Measurements from ENCODE around the gene UBTD2. TPM values are rescaled to one million over a fixed set of nuclear protein-coding genes. Genes with fewer than 3 reads are reported as not detected.

Gene UBTD2
- total RNA-seq, 1 experiment from 2014 or later, result 40.0 TPM

GRCh38 chr5:172178991-172179989 is 104.3 kb downstream of the UBTD2 start:
- in situ Hi-C loops (cut with HindIII; ENCODE audit: low sequenced_read_pairs), result no loop called here
- DNase-seq (ENCODE audit: low spot score), result no peak

- in situ Hi-C loops (cut with HindIII; ENCODE audit: low sequenced_read_pairs), result no loop called here
These were observed 105.1 kb downstream of the UBTD2 start for GRCh38 chr5:172178301-172178987.

GRCh38 chr5:172177176-172177575 is 106.4 kb downstream of the UBTD2 start:
- DNase-seq (ENCODE audit: low spot score), result no peak
- in situ Hi-C loops (cut with HindIII; ENCODE audit: low sequenced_read_pairs), result no loop called here

More at GRCh38 chr5:172178301-172178987, 105.1 kb downstream of the UBTD2 start:
- peak; percentile 86 for DNase-seq (ENCODE audit: low spot score)

- in situ Hi-C loops (cut with HindIII; ENCODE audit: low sequenced_read_pairs), result no loop called here
- DNase-seq (ENCODE audit: low spot score), result no peak
These were observed 108.3 kb downstream of the UBTD2 start for GRCh38 chr5:172175263-172175719.

GRCh38 chr5:172173564-172174153 is 109.9 kb downstream of the UBTD2 start:
- in situ Hi-C loops (cut with HindIII; ENCODE audit: low sequenced_read_pairs), result no loop called here
- DNase-seq (ENCODE audit: low spot score), result no peak

- in situ Hi-C loops (cut with HindIII; ENCODE audit: low sequenced_read_pairs), result no loop called here
- DNase-seq (ENCODE audit: low spot score), result no peak
These were observed 110.5 kb downstream of the UBTD2 start for GRCh38 chr5:172172912-172173563.

- DNase-seq (ENCODE audit: low spot score), result no peak
- in situ Hi-C loops (cut with HindIII; ENCODE audit: low sequenced_read_pairs), result no loop called here
These were observed 112.4 kb downstream of the UBTD2 start for GRCh38 chr5:172171118-172171517.

- in situ Hi-C loops (cut with HindIII; ENCODE audit: low sequenced_read_pairs), result no loop called here
- peak; percentile 91 for DNase-seq (ENCODE audit: low spot score)
These were observed 113.3 kb downstream of the UBTD2 start for GRCh38 chr5:172170251-172170701.

- DNase-seq (ENCODE audit: low spot score), result no peak
- in situ Hi-C loops (cut with HindIII; ENCODE audit: low sequenced_read_pairs), result no loop called here
These were observed 114.3 kb downstream of the UBTD2 start for GRCh38 chr5:172169216-172169615.

GRCh38 chr5:172168311-172168710 is 115.3 kb downstream of the UBTD2 start:
- in situ Hi-C loops (cut with HindIII; ENCODE audit: low sequenced_read_pairs), result no loop called here

GRCh38 chr5:172167895-172168294 is 115.7 kb downstream of the UBTD2 start:
- DNase-seq (ENCODE audit: low spot score), result peak; percentile 78
- in situ Hi-C loops (cut with HindIII; ENCODE audit: low sequenced_read_pairs), result no loop called here

More at GRCh38 chr5:172168311-172168710, 115.3 kb downstream of the UBTD2 start:
- DNase-seq (ENCODE audit: low spot score), result no peak

- DNase-seq (ENCODE audit: low spot score), result no peak
- in situ Hi-C loops (cut with HindIII; ENCODE audit: low sequenced_read_pairs), result no loop called here
These were observed 117.3 kb downstream of the UBTD2 start for GRCh38 chr5:172166030-172166826.

GRCh38 chr5:172165465-172165864 is 118.1 kb downstream of the UBTD2 start:
- in situ Hi-C loops (cut with HindIII; ENCODE audit: low sequenced_read_pairs), result no loop called here

GRCh38 chr5:172164769-172165212 is 118.8 kb downstream of the UBTD2 start:
- in situ Hi-C loops (cut with HindIII; ENCODE audit: low sequenced_read_pairs), result no loop called here
- DNase-seq (ENCODE audit: low spot score), result no peak

More at GRCh38 chr5:172165465-172165864, 118.1 kb downstream of the UBTD2 start:
- DNase-seq (ENCODE audit: low spot score), result no peak

- in situ Hi-C loops (cut with HindIII; ENCODE audit: low sequenced_read_pairs), result no loop called here
- DNase-seq (ENCODE audit: low spot score), result peak; percentile 97
These were observed 120.2 kb downstream of the UBTD2 start for GRCh38 chr5:172163346-172163745.

- in situ Hi-C loops (cut with HindIII; ENCODE audit: low sequenced_read_pairs), result no loop called here
- DNase-seq (ENCODE audit: low spot score), result no peak
These were observed 120.6 kb downstream of the UBTD2 start for GRCh38 chr5:172162987-172163343.

- in situ Hi-C loops (cut with HindIII; ENCODE audit: low sequenced_read_pairs), result no loop called here
- DNase-seq (ENCODE audit: low spot score), result no peak
These were observed 121.1 kb downstream of the UBTD2 start for GRCh38 chr5:172162323-172162986.

- in situ Hi-C loops (cut with HindIII; ENCODE audit: low sequenced_read_pairs), result no loop called here
- DNase-seq (ENCODE audit: low spot score), result no peak
These were observed 123.1 kb downstream of the UBTD2 start for GRCh38 chr5:172160506-172160905.

Data from G401 (cell line).